HS-5 (cell line): Measurements from ENCODE around the gene LIMD2.
"Not testable (repeated sequence)": the region's sequence is repeated elsewhere in the genome, so short reads cannot be mapped to it uniquely, and the experiment has no call there.

Experiments
- DNase-seq: peaks from one replicate; pipeline ENCODE4 v3.0.0-alpha.2; 2012; ENCODE audit warnings: low read depth

Gene LIMD2

GRCh38 chr17:63699638-63700527, at the start of gene LIMD2:
LIMD2 (minus strand) TSS chr17:63700125; CDS start chr17:63699298, 827 bp downstream.
- DNase-seq: no peak

GRCh38 chr17:63741408-63742173, 41.7 kb upstream of the LIMD2 start, which contains the start of gene STRADA:
STRADA (minus strand) TSS chr17:63741799; CDS start chr17:63728369, 13,430 bp downstream.
- peak; percentile 85 for DNase-seq

DNA sequence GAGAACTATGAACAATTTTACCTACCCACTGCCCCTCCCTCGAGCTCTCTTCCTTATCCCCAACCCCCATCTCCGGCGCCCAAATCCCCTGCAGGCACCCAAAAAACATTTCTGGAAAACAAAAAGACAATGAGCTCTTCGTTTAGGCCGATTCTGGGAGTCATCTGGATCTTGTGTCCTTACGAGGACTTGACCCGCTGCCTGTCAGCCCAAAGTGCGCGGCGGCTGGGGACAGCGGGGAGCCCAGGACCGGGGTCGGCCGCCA, 41.1 kb upstream of the LIMD2 start:
- DNase-seq: no peak

DNA sequence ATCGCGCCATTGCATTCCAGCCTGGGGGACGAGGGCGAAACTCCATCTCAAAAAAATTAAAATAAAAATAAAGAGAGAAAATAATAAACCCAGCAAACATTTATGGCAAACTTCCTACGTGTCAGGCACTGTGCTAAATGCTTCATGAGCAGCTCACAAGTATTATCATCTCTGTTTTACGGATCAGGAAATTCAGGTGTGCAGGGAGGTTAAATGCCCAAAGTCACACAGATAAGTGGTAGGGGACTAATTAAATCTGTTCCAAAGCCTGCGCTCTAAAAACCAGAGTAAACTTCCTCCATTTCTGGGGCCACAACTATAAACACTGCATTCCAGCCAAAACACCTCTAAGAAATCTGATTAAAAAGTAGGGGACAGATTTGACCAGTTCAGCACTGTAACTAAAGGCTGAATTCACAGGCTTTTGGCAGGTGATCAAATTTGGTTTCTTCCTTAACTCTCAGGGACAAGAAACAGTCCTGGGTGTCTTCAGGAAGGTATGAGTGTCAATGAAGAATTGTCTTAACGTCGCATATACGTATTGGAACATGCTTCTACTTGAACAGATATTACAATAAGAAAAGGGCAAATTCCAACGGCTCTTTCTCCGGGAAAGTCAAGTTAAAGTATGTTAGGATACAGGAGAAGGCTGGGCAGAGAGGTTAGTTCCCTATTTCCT, 40.7 kb upstream of the LIMD2 start:
- DNase-seq: no peak

- DNase-seq: no peak
Observed at GRCh38 chr17:63735691-63736090, 35.8 kb upstream of the LIMD2 start.

GRCh38 chr17:63722403-63722802, 22.5 kb upstream of the LIMD2 start:
- no peak for DNase-seq

DNA sequence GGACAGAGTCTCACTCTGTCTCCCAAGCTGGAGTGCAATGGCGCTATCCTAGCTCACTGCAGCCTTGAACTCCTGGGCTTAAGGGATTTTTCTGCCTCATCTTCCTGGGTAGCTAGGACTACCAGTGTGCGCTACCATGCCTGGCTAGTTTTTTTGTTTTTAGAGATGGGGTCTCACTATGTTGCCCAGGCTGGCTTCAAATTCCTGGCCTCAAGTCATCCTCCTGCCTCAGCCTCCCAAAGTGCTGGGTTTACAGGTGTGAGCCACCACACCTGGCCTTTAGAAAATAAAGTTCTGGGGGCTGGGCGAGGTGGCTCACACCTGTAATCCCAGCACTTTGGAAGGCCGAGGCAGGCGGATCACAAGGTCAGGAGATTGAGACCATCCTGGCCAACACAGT, 20.3 kb upstream of the LIMD2 start:
- not testable (repeated sequence) for DNase-seq

DNA sequence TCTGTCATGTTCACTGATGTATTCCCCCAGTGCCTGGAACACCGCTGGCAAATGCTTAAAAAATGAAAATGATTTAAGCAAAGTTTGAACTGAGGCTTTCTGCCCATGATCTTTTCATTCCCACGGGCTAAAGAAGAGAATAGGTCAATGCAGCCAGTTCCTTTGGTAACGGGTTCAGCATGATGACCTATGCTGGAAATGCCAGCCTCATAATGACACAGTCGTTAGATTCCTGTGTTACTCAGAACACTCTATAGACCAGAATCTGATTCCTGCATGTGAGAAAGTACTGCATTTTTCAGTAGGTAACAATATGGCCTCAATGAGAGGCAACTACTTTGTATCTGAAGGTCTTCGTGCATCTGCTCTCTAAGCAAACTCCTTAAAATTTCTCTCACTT, 19.1 kb upstream of the LIMD2 start:
- DNase-seq: no peak

DNA sequence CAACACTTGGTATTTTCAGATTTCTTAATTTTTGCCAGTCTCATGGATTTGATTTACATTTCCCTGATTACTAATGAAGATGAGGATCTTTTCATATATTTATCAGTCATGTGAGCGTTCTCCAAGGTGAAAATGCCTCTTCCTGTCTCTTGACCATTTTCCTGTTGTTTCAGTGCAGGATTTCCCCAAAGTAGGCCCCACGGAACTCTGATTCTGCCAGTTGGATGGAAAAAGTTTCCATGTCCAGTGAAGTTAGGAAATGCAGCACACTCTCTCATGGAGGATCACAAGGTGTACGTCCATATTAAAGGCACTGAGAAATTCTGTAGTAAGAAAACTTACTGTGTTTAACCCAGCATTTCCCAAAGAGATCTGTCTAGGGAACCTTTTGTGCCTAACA, 16.5 kb upstream of the LIMD2 start:
- no peak for DNase-seq

DNA sequence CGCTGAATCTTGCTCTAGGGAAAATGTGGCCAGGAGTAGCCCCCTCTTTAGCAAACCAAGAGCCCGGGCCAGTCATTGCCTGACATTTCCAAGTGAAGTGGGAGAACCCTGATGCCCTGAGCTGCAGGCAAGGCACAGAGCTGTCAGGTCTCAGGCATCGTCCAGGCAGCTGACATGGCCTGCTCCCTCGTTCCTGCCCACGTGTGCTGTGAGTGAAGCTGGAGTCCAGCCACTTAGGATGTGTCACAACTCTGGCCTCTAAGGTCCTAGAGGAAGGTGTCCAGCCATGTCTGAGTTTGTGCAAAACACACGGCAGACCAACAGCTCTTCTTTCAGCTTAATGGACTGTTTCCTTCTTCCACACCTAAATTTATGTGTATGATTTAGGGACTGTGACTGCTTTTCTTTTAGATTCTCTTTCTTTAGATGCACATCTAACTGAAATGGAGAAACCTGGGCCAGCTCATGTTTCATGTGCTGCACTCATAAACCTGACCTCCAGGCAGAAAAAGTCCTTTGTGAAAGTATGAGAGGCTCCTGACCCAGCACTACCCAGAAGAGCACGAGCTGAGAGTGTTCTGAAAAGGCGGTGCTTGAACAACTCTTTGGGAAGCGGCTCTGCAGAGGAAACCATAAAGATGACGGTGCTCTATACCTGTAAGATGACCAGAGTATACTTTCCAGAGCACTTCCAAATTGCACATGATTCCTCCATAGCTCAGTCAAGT, 14.8 kb upstream of the LIMD2 start:
- DNase-seq: no peak

DNA sequence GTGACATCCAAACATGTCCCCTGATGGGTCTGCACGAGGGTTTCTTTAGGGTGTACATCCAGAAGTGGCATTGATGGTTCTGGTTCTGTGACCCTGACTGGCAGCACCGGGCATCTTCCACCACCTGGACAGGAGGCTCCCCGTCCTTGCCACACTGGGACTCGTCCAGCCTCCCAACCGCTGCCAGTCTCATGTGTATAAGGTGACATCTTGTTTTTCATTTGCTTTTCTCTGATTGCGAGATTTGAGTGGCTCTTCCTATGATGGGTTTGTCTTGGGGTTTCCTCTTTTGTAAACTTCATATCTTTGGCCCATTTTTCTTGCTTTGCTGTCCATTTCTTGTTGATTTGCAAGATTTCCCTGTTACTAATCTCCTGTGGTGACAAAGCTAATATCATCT, 9.2 kb upstream of the LIMD2 start:
- no peak for DNase-seq

DNA sequence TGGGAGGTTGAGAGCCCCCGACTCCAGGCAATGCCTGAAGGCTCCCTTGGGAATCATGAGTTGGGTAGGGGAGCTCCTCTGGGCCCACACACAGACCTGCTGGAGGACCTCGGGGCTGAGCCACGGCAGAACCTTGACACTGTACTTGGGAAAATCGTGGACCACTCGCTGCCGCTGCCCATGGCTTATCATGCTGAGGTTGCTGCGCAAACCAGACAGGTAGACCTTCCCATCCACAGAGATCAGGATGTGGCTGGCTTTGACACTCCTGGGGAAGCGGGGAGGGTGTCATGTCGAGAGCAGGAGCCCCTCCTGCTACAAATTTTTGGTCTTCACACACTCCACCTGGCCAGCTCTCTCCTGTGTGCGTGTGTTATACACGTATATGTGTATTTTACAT, 7.2 kb upstream of the LIMD2 start:
- DNase-seq: no peak

GRCh38 chr17:63706336-63707082, 6.6 kb upstream of the LIMD2 start:
- DNase-seq: no peak

GRCh38 chr17:63705657-63706056, 5.7 kb upstream of the LIMD2 start:
- DNase-seq: no peak

- no peak for DNase-seq
Observed at GRCh38 chr17:63704836-63705235, 4.9 kb upstream of the LIMD2 start.

DNA sequence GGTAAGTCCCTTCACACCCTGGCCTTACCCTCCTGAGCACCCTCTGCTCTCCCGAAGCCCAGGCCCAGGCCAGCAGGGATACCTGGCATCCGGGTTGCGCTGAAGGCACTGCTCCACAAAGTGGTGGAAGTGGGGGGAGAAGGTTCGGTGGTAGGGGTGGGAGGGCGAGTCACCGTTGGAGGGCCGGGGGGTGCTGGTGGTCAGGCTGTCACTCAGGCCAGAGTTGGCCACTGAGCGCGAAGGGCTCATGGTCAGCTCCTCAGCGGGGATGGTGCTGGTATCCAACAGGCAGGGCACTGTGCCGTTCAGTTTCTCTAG, 4.3 kb upstream of the LIMD2 start:
- no peak for DNase-seq

- DNase-seq: no peak
Observed at GRCh38 chr17:63703556-63704258, 3.8 kb upstream of the LIMD2 start.

DNA sequence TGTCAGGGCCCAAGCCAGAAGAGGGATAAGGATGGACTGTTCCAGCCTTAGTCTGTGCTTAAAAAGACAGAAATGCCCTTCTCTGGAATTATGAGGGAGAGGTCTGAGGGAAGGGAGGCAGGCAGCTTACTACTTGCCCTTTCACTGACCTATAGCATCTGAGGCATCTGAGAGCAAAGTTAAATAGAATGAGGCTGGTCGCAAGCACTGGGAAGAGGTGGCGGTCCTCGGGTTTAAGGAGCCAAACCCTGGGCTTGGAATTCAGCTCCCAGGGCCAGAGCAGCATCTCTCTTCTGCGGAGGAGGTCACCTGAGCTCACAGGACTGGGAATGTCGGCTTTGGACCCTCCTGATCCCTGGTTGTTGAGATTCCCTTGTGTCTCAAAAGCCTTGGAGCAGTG, 3.1 kb upstream of the LIMD2 start:
- no peak for DNase-seq

GRCh38 chr17:63702721-63703015, 2.7 kb upstream of the LIMD2 start:
- DNase-seq: no peak

GRCh38 chr17:63701868-63702720, 2.2 kb upstream of the LIMD2 start:
- DNase-seq: no peak
